ENCODE results near the gene CRYL1. TPM values are rescaled to one million over a fixed set of nuclear protein-coding genes. Genes with fewer than 3 reads are reported as not detected.

The CRYL1 gene
- total RNA-seq, 6 experiments from 2014 or later, result 10.9 to 13.2 (median 12.0) TPM

- TF ChIP-seq, protein P1, sequence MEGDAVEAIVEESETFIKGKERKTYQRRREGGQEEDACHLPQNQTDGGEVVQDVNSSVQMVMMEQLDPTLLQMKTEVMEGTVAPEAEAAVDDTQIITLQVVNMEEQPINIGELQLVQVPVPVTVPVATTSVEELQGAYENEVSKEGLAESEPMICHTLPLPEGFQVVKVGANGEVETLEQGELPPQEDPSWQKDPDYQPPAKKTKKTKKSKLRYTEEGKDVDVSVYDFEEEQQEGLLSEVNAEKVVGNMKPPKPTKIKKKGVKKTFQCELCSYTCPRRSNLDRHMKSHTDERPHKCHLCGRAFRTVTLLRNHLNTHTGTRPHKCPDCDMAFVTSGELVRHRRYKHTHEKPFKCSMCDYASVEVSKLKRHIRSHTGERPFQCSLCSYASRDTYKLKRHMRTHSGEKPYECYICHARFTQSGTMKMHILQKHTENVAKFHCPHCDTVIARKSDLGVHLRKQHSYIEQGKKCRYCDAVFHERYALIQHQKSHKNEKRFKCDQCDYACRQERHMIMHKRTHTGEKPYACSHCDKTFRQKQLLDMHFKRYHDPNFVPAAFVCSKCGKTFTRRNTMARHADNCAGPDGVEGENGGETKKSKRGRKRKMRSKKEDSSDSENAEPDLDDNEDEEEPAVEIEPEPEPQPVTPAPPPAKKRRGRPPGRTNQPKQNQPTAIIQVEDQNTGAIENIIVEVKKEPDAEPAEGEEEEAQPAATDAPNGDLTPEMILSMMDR (IDR thresholded peaks at IDR 0.05), result no peak
- Mint-ChIP-seq H3K27ac (no peak overlapping the region), H3K9me3 (no peaks in the 10 kb centered on the region), H3K4me3 (no peak overlapping the region), H3K36me3 (ENCODE audit: low read depth) (no peaks in the 10 kb centered on the region), H3K27me3 (ENCODE audit: insufficient read depth) (peaks cover 58% of the 10 kb centered on the region), H3K4me1 (ENCODE audit: low read depth) (no peaks in the 10 kb centered on the region)
- DNase-seq, result no peak
Measured at GRCh38 chr13:20371825-20372224, 153.8 kb downstream of the CRYL1 start.

GRCh38 chr13:20370815-20371421 is 154.7 kb downstream of the CRYL1 start:
- TF ChIP-seq, protein P1 (IDR thresholded peaks at IDR 0.05), result no peak
- Mint-ChIP-seq H3K9me3 (no peaks in the 10 kb centered on the region), H3K36me3 (ENCODE audit: low read depth) (no peaks in the 10 kb centered on the region), H3K4me1 (ENCODE audit: low read depth) (no peaks in the 10 kb centered on the region), H3K27me3 (ENCODE audit: insufficient read depth) (peaks cover 58% of the 10 kb centered on the region), H3K27ac (no peak overlapping the region), H3K4me3 (no peak overlapping the region)
- no peak for DNase-seq

- Mint-ChIP-seq H3K27me3 (ENCODE audit: insufficient read depth) (peaks cover 50% of the 10 kb centered on the region), H3K4me1 (ENCODE audit: low read depth) (no peaks in the 10 kb centered on the region), H3K36me3 (ENCODE audit: low read depth) (no peaks in the 10 kb centered on the region), H3K27ac (no peak overlapping the region), H3K4me3 (no peak overlapping the region), H3K9me3 (no peaks in the 10 kb centered on the region)
- TF ChIP-seq, protein P1 (IDR thresholded peaks at IDR 0.05), result no peak
- DNase-seq, result no peak
Measured at GRCh38 chr13:20369886-20370361, 155.7 kb downstream of the CRYL1 start.

DNA sequence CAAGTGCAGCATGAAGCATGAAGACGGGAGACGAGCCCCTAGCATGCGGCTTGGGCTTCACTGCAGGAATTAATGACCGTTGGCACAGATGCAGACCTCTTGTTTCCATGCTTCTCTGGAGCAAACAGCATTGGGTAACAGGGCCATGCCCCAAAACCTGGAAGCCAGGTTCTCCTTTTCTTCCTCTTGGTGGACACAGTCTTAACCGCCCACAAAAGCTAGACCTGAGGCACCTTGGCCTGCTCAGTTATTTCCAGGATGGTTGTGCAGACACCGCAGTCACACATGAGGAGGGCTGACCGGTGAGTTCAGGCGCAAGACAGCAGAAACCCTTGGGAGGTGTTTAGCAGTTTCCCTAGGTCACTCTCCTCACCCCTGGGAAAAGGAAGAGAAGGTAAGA is 159.6 kb downstream of the CRYL1 start:
- Mint-ChIP-seq H3K27me3 (ENCODE audit: insufficient read depth) (peaks cover 37% of the 10 kb centered on the region), H3K4me3 (no peak overlapping the region), H3K36me3 (ENCODE audit: low read depth) (no peaks in the 10 kb centered on the region), H3K27ac (no peak overlapping the region), H3K9me3 (no peaks in the 10 kb centered on the region), H3K4me1 (ENCODE audit: low read depth) (peaks cover 6% of the 10 kb centered on the region)
- TF ChIP-seq, protein P1 (IDR thresholded peaks at IDR 0.05), result no peak
- DNase-seq, result no peak

GRCh38 chr13:20363603-20364002 is 162.1 kb downstream of the CRYL1 start:
- Mint-ChIP-seq H3K27me3 (ENCODE audit: insufficient read depth) (peaks cover 26% of the 10 kb centered on the region), H3K27ac (no peak overlapping the region), H3K36me3 (ENCODE audit: low read depth) (no peaks in the 10 kb centered on the region), H3K4me1 (ENCODE audit: low read depth) (peaks cover 31% of the 10 kb centered on the region), H3K9me3 (no peaks in the 10 kb centered on the region), H3K4me3 (no peak overlapping the region)
- TF ChIP-seq, protein P1 (IDR thresholded peaks at IDR 0.05), result no peak
- no peak for DNase-seq
